ENCODE data around the gene PDZD8. TPM values are rescaled to one million over a fixed set of nuclear protein-coding genes. Genes with fewer than 3 reads are reported as not detected.

The PDZD8 gene
- total RNA-seq, 1 experiment from 2014 or later, result 27.2 TPM

GRCh38 chr10:117355072-117355471 lies 20.2 kb downstream of the PDZD8 start:
- DNase-seq (ENCODE audit: low spot score), result no peak
- in situ Hi-C loops (cut with HindIII; ENCODE audit: low sequenced_read_pairs), result no loop called here

GRCh38 chr10:117353684-117354083 lies 21.6 kb downstream of the PDZD8 start:
- in situ Hi-C loops (cut with HindIII; ENCODE audit: low sequenced_read_pairs), result no loop called here

GRCh38 chr10:117352724-117353123 lies 22.5 kb downstream of the PDZD8 start:
- no peak for DNase-seq (ENCODE audit: low spot score)
- in situ Hi-C loops (cut with HindIII; ENCODE audit: low sequenced_read_pairs), result no loop called here

More at GRCh38 chr10:117353684-117354083, 21.6 kb downstream of the PDZD8 start:
- no peak for DNase-seq (ENCODE audit: low spot score)

GRCh38 chr10:117351996-117352395 lies 23.2 kb downstream of the PDZD8 start:
- in situ Hi-C loops (cut with HindIII; ENCODE audit: low sequenced_read_pairs), result no loop called here
- DNase-seq (ENCODE audit: low spot score), result no peak

GRCh38 chr10:117351558-117351957 lies 23.7 kb downstream of the PDZD8 start:
- in situ Hi-C loops (cut with HindIII; ENCODE audit: low sequenced_read_pairs), result no loop called here
- no peak for DNase-seq (ENCODE audit: low spot score)

- DNase-seq (ENCODE audit: low spot score), result no peak
- in situ Hi-C loops (cut with HindIII; ENCODE audit: low sequenced_read_pairs), result no loop called here
These were observed 24.3 kb downstream of the PDZD8 start for GRCh38 chr10:117350909-117351308.

- in situ Hi-C loops (cut with HindIII; ENCODE audit: low sequenced_read_pairs), result no loop called here
- DNase-seq (ENCODE audit: low spot score), result no peak
These were observed 27.0 kb downstream of the PDZD8 start for GRCh38 chr10:117348236-117348635.

GRCh38 chr10:117346574-117346973 lies 28.7 kb downstream of the PDZD8 start:
- in situ Hi-C loops (cut with HindIII; ENCODE audit: low sequenced_read_pairs), result no loop called here
- DNase-seq (ENCODE audit: low spot score), result no peak

GRCh38 chr10:117345143-117345542 lies 30.1 kb downstream of the PDZD8 start:
- in situ Hi-C loops (cut with HindIII; ENCODE audit: low sequenced_read_pairs), result no loop called here
- no peak for DNase-seq (ENCODE audit: low spot score)

GRCh38 chr10:117342641-117343040 lies 32.6 kb downstream of the PDZD8 start:
- in situ Hi-C loops (cut with HindIII; ENCODE audit: low sequenced_read_pairs), result no loop called here

GRCh38 chr10:117341061-117341460 lies 34.2 kb downstream of the PDZD8 start:
- in situ Hi-C loops (cut with HindIII; ENCODE audit: low sequenced_read_pairs), result no loop called here
- DNase-seq (ENCODE audit: low spot score), result no peak

More at GRCh38 chr10:117342641-117343040, 32.6 kb downstream of the PDZD8 start:
- no peak for DNase-seq (ENCODE audit: low spot score)

GRCh38 chr10:117339979-117340378 lies 35.3 kb downstream of the PDZD8 start:
- no peak for DNase-seq (ENCODE audit: low spot score)
- in situ Hi-C loops (cut with HindIII; ENCODE audit: low sequenced_read_pairs), result no loop called here

- no peak for DNase-seq (ENCODE audit: low spot score)
- in situ Hi-C loops (cut with HindIII; ENCODE audit: low sequenced_read_pairs), result no loop called here
These were observed 35.7 kb downstream of the PDZD8 start for GRCh38 chr10:117339578-117339977.

GRCh38 chr10:117334926-117335325 lies 40.3 kb downstream of the PDZD8 start:
- no peak for DNase-seq (ENCODE audit: low spot score)
- in situ Hi-C loops (cut with HindIII; ENCODE audit: low sequenced_read_pairs), result no loop called here

- in situ Hi-C loops (cut with HindIII; ENCODE audit: low sequenced_read_pairs), result no loop called here
- no peak for DNase-seq (ENCODE audit: low spot score)
These were observed 41.2 kb downstream of the PDZD8 start for GRCh38 chr10:117334066-117334465.

- in situ Hi-C loops (cut with HindIII; ENCODE audit: low sequenced_read_pairs), result no loop called here
- no peak for DNase-seq (ENCODE audit: low spot score)
These were observed 48.0 kb downstream of the PDZD8 start for GRCh38 chr10:117327262-117327661.

GRCh38 chr10:117324367-117324766 lies 50.9 kb downstream of the PDZD8 start:
- in situ Hi-C loops (cut with HindIII; ENCODE audit: low sequenced_read_pairs), result no loop called here

GRCh38 chr10:117322260-117322659 lies 53.0 kb downstream of the PDZD8 start:
- in situ Hi-C loops (cut with HindIII; ENCODE audit: low sequenced_read_pairs), result no loop called here
- DNase-seq (ENCODE audit: low spot score), result no peak

More at GRCh38 chr10:117324367-117324766, 50.9 kb downstream of the PDZD8 start:
- no peak for DNase-seq (ENCODE audit: low spot score)

GRCh38 chr10:117320050-117320665 lies 55.1 kb downstream of the PDZD8 start:
- DNase-seq (ENCODE audit: low spot score), result peak; percentile 47
- in situ Hi-C loops (cut with HindIII; ENCODE audit: low sequenced_read_pairs), result no loop called here

GRCh38 chr10:117318909-117319308 lies 56.3 kb downstream of the PDZD8 start:
- in situ Hi-C loops (cut with HindIII; ENCODE audit: low sequenced_read_pairs), result no loop called here

GRCh38 chr10:117316701-117317100 lies 58.5 kb downstream of the PDZD8 start:
- in situ Hi-C loops (cut with HindIII; ENCODE audit: low sequenced_read_pairs), result no loop called here
- no peak for DNase-seq (ENCODE audit: low spot score)

More at GRCh38 chr10:117318909-117319308, 56.3 kb downstream of the PDZD8 start:
- DNase-seq (ENCODE audit: low spot score), result no peak

Data from G401 (cell line).